Raji (cell line): Measurements from ENCODE around the gene INSR.
A peak's percentile ranks its signal among the peaks of the same experiment; 100 is the strongest.

ENCODE experiments used
- POLR2A ChIP-seq: IDR thresholded peaks from 2 replicates; pipeline ENCODE4 v1.6.1; 2011; ENCODE audit warnings: low read depth, low read length, control low read depth; ENCODE audit not compliant: insufficient read depth

The INSR gene

GRCh38 chr19:7293762-7294557 is at the start of gene INSR:
TSS of gene INSR (minus strand) at chr19:7294414. CDS start at chr19:7293891, 523 bp downstream.
- TF ChIP-seq POLR2A = no peak

GRCh38 chr19:7342143-7342542 is 47.9 kb upstream of the INSR start:
- no peak for TF ChIP-seq POLR2A

- TF ChIP-seq POLR2A = peak; percentile 48
Observed at GRCh38 chr19:7340959-7341837, 47.0 kb upstream of the INSR start.

- peak; percentile 57 for TF ChIP-seq POLR2A
Observed at GRCh38 chr19:7337380-7338194, 43.4 kb upstream of the INSR start.

- TF ChIP-seq POLR2A = no peak
Observed at GRCh38 chr19:7336321-7336973, 42.2 kb upstream of the INSR start.

- TF ChIP-seq POLR2A = no peak
Observed at GRCh38 chr19:7333198-7334118, 39.2 kb upstream of the INSR start.

GRCh38 chr19:7331446-7331845 is 37.2 kb upstream of the INSR start:
- no peak for TF ChIP-seq POLR2A

GRCh38 chr19:7328647-7329046 is 34.4 kb upstream of the INSR start:
- TF ChIP-seq POLR2A = no peak

- TF ChIP-seq POLR2A = no peak
Observed at GRCh38 chr19:7327802-7328201, 33.6 kb upstream of the INSR start.

- no peak for TF ChIP-seq POLR2A
Observed at GRCh38 chr19:7326105-7326877, 32.1 kb upstream of the INSR start.

GRCh38 chr19:7318176-7318575 is 24.0 kb upstream of the INSR start:
- TF ChIP-seq POLR2A = no peak

- no peak for TF ChIP-seq POLR2A
Observed at GRCh38 chr19:7312816-7313215, 18.6 kb upstream of the INSR start.

- no peak for TF ChIP-seq POLR2A
Observed at GRCh38 chr19:7311911-7312310, 17.7 kb upstream of the INSR start.
